ENCODE measurements around the gene HMGXB4. TPM values are rescaled to one million over a fixed set of nuclear protein-coding genes. Genes with fewer than 3 reads are reported as not detected.
A peak's percentile ranks its signal among the peaks of the same experiment; 100 is the strongest.

Gene HMGXB4
- polyA plus RNA-seq, 2 of the 4 experiments (the other 2 are of a cell fraction), result 12.9 to 29.5 TPM

DNA sequence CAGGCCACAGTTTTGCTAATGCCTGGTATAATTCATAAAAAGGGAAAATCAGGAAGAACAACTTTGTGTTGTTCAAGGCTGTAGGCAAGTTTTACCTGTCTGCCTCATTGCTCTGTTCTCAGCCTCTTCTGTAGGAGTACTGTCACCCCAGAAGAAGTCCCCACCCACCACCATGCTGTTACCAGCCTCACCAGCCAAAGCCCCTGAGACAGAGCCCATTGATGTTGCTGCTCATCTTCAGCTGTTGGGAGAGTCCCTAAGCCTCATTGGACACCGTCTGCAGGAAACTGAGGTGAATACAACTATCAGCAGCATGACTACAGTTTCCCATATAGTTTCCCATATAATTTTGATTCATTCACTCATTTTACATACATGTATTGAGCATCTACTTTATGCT lies 30.8 kb downstream of the HMGXB4 start:
- 90% methylated on average over 1 of the region's 1 CpG for WGBS (ENCODE audit: missing lambda C conversion rate)
- POLR2A ChIA-PET, result no interaction called here
- CTCF ChIA-PET, result no interaction called here
- ATAC-seq (no peak), DNase-seq (ENCODE audit: low read depth in 1 of 2, low spot score in 1 of 2) (no peak), FAIRE-seq (no peak)
- TF ChIP-seq CHD2 (IDR thresholded peaks at IDR 0.05; ENCODE audit: low read length, partially characterized antibody) (no peak), NFE2L2 (conservative IDR thresholded peaks at IDR 0.05; ENCODE audit: low read length) (no peak)
- Histone ChIP-seq H3K9me3 (no peaks in the 10 kb centered on the region), H3K4me1 (no peaks in the 10 kb centered on the region), H3K4me2 (no peak overlapping the region), H3K4me3 (no peak overlapping the region), H3K27ac (no peak overlapping the region)

DNA sequence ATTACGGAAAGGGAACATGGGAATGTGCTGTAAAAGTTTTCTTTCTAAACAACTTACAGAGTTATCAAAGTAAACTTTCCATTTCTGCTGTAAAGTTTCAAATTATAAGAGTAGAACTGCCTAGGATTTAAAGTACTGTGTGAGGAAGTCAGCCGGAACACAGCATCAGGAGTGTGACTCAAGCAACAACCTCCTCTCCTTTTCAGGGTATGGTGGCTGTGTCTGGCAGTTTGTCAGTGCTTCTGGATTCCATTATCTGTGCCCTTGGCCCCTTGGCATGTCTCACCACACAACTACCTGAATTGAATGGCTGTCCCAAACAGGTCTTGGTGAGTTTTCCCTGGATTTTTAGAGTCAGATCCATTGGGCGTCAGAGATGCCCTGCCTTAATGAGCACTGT lies 35.5 kb downstream of the HMGXB4 start:
- FAIRE-seq (no peak), ATAC-seq (no peak), DNase-seq (ENCODE audit: low read depth in 1 of 2, low spot score in 1 of 2) (no peak)
- H3K4me1 ChIP-seq, result no peaks in the 10 kb centered on the region
- ChIA-PET POLR2A (no interaction called here), CTCF (no interaction called here)
- no peak overlapping the region for H3K27ac ChIP-seq
- TF ChIP-seq KDM5A (IDR thresholded peaks at IDR 0.05), result no peak
- TF ChIP-seq FOSL2 (IDR thresholded peaks at IDR 0.05), result no peak
- TF ChIP-seq FOSL2 (CRISPR knock-in tag; IDR thresholded peaks at IDR 0.05), result no peak
- WGBS (ENCODE audit: missing lambda C conversion rate), result 92% methylated on average over 3 of the region's 3 CpGs
- H3K9me3 ChIP-seq, result no peaks in the 10 kb centered on the region
- no peak overlapping the region for H3K4me2 ChIP-seq
- no peak overlapping the region for H3K4me3 ChIP-seq

- no peaks in the 10 kb centered on the region for H3K9me3 ChIP-seq
- no peak overlapping the region for H3K27ac ChIP-seq
- H3K4me3 ChIP-seq, result no peak overlapping the region
- no peak overlapping the region for H3K4me2 ChIP-seq
- POLR2A ChIA-PET, result no interaction called here
- no peak for TF ChIP-seq CHD4 (IDR thresholded peaks at IDR 0.05; ENCODE audit: borderline replicate concordance)
- DNase-seq (ENCODE audit: low read depth in 1 of 2, low spot score in 1 of 2) (no peak), FAIRE-seq (no peak), ATAC-seq (no peak)
- peaks cover 4% of the 10 kb centered on the region; the same call in 2 of the 3 replicates for H3K4me1 ChIP-seq
- CTCF ChIA-PET, result no interaction called here
These were observed 38.8 kb downstream of the HMGXB4 start for GRCh38 chr22:35296051-35296450.

DNA sequence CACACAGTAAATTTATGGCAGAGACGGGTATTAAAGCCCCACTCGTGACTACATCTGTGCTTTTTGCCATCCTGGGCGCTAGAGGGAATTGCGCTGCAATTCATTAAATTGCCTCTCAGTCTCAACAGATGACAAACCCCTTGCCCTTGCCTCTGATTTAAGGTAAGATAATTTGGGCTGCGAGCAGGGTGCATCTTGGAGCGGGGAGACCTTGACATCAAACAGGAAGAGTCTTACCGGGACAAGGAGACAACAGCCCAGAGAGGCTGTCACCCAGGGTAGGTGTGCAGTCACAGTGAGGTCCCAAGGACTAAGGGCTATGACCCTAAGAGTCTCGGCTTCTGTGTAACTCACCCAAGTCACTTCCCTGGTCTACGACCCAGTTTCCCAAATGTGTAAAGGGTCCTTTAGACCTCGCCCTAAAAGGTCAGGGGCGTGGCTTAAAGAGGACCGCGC lies 42.0 kb downstream of the HMGXB4 start:
- POLR2A ChIA-PET, result interaction anchor here (1.0 kb wide), 1 partner anchor 42 kb away, joined by 4 read pairs; the partner anchor contains the start of gene HMGXB4
- peak; percentile 30 to 31 for ATAC-seq
- Histone ChIP-seq H3K4me1 (peaks cover 21% of the 10 kb centered on the region), H3K27ac (peak overlapping the region; percentile 83 to 92), H3K4me3 (peak overlapping the region; percentile 71), H3K9me3 (no peaks in the 10 kb centered on the region), H3K4me2 (peak overlapping the region; percentile 85)
- no peak for TF ChIP-seq FOXS1 (CRISPR knock-in tag; IDR thresholded peaks at IDR 0.05)
- 0 out of 2 replicates have a peak, but pooled peaks have one; percentile 21 for TF ChIP-seq PHF8 (IDR thresholded peaks at IDR 0.05; ENCODE audit: borderline replicate concordance, low read depth)
- TF ChIP-seq, protein P1, sequence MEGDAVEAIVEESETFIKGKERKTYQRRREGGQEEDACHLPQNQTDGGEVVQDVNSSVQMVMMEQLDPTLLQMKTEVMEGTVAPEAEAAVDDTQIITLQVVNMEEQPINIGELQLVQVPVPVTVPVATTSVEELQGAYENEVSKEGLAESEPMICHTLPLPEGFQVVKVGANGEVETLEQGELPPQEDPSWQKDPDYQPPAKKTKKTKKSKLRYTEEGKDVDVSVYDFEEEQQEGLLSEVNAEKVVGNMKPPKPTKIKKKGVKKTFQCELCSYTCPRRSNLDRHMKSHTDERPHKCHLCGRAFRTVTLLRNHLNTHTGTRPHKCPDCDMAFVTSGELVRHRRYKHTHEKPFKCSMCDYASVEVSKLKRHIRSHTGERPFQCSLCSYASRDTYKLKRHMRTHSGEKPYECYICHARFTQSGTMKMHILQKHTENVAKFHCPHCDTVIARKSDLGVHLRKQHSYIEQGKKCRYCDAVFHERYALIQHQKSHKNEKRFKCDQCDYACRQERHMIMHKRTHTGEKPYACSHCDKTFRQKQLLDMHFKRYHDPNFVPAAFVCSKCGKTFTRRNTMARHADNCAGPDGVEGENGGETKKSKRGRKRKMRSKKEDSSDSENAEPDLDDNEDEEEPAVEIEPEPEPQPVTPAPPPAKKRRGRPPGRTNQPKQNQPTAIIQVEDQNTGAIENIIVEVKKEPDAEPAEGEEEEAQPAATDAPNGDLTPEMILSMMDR (IDR thresholded peaks at IDR 0.05), result no peak
- TF ChIP-seq HEYL (CRISPR knock-in tag; IDR thresholded peaks at IDR 0.05), result no peak
- TF ChIP-seq FOSL2 (IDR thresholded peaks at IDR 0.05), result no peak
- 0 out of 2 replicates have a peak, but pooled peaks have one; percentile 3 for TF ChIP-seq FOSL2 (CRISPR knock-in tag; IDR thresholded peaks at IDR 0.05)
- TF ChIP-seq BCL3 (IDR thresholded peaks at IDR 0.05), result no peak
- no peak for TF ChIP-seq NR3C1 (IDR thresholded peaks at IDR 0.05)
- 38% methylated on average over 11 of the region's 13 CpGs for WGBS (ENCODE audit: missing lambda C conversion rate)
- DNase-seq (ENCODE audit: low read depth in 1 of 2, low spot score in 1 of 2), result no peak
- FAIRE-seq, result no peak
- CTCF ChIA-PET, result interaction anchor here (0.6 kb wide), 1 partner anchor 31 kb away, joined by 3 read pairs; no protein-coding TSS in a partner anchor

All from A549 (cell line).